GM18502 (cell line): Measurements from ENCODE around the gene HDAC10.

ENCODE experiments used
- ATAC-seq: cut with Tn5 transposase; IDR thresholded peaks from one replicate; pipeline ENCODE4 v1.9.1; 2021; ENCODE audit warnings: mild to moderate bottlenecking; ENCODE audit not compliant: unreplicated experiment, poor library complexity

Gene HDAC10

GRCh38 chr22:50257451-50258360, 6.6 kb upstream of the HDAC10 start:
- no peak for ATAC-seq

GRCh38 chr22:50257041-50257440, 6.0 kb upstream of the HDAC10 start:
- ATAC-seq: no peak

GRCh38 chr22:50256258-50256862, 5.3 kb upstream of the HDAC10 start:
- ATAC-seq: no peak

- ATAC-seq: no peak
Measured at GRCh38 chr22:50255607-50256006, 4.5 kb upstream of the HDAC10 start.

- no peak for ATAC-seq
Measured at GRCh38 chr22:50255099-50255498, 4.0 kb upstream of the HDAC10 start.

GRCh38 chr22:50253941-50254340, 2.9 kb upstream of the HDAC10 start:
- no peak for ATAC-seq

- ATAC-seq: no peak
Measured at GRCh38 chr22:50253046-50253915, 2.2 kb upstream of the HDAC10 start.

GRCh38 chr22:50252082-50253045, 1.3 kb upstream of the HDAC10 start:
- no peak for ATAC-seq

GRCh38 chr22:50251477-50252081, 514 bp upstream of the HDAC10 start:
- peak; percentile 10 for ATAC-seq

GRCh38 chr22:50250249-50250554, 863 bp downstream of the HDAC10 start:
- no peak for ATAC-seq

- ATAC-seq: no peak
Measured at GRCh38 chr22:50249341-50250248, 1.5 kb downstream of the HDAC10 start.

GRCh38 chr22:50248196-50249081, 2.6 kb downstream of the HDAC10 start:
- ATAC-seq: no peak

GRCh38 chr22:50247748-50248147, 3.3 kb downstream of the HDAC10 start:
- ATAC-seq: no peak

- no peak for ATAC-seq
Measured at GRCh38 chr22:50246242-50247175, 4.6 kb downstream of the HDAC10 start.

GRCh38 chr22:50245214-50246072, 5.6 kb downstream of the HDAC10 start:
- no peak for ATAC-seq
